Measurements from ENCODE around the gene TNFRSF1B.

Gene TNFRSF1B

DNA sequence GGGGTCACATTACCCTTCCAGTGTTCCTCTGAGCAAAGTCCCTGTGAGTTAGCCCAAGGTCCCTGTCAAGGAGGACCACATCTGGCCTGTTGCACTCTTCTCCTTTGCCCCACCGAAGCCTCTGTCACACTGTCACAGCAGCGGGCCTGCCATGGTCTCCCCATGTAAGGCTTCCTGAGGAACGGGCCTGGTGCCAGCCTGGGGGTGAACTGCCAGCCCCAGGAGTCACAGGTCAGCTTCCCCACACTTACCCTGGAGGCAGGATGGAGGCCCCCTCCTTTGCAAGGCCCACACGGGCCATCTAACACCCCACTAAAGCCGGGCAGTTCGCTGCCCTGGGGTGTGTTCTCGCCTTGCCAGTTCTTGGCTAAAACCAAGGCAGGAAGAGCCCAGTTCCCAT is 14.1 kb downstream of the TNFRSF1B start:
- TF ChIP-seq ZNF274 (IDR thresholded peaks at IDR 0.05; ENCODE audit: low read depth, low read length) = no peak
- no peak overlapping the region for H3K4me3 ChIP-seq (ENCODE audit: low read length)

DNA sequence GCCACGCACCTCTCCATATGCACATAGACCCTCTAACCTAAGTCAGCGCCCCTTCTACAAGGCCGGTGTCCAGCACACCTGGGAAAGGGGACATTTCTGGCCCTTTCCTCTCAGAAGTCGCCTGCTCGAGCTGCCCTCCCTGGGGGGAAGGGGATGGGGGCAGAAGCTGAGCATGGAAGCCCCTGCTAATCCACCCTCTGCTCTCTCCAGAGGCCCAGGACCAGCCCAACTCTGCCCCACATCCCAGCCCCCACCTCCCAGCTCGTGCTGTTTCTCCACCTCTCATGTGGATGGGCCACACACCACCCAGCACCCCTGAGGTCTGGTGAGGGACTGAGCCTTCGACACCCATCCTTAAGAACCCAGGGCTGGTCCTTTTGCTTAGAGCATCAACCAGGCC is 14.8 kb downstream of the TNFRSF1B start:
- TF ChIP-seq ZNF274 (IDR thresholded peaks at IDR 0.05; ENCODE audit: low read depth, low read length) = no peak

DNA sequence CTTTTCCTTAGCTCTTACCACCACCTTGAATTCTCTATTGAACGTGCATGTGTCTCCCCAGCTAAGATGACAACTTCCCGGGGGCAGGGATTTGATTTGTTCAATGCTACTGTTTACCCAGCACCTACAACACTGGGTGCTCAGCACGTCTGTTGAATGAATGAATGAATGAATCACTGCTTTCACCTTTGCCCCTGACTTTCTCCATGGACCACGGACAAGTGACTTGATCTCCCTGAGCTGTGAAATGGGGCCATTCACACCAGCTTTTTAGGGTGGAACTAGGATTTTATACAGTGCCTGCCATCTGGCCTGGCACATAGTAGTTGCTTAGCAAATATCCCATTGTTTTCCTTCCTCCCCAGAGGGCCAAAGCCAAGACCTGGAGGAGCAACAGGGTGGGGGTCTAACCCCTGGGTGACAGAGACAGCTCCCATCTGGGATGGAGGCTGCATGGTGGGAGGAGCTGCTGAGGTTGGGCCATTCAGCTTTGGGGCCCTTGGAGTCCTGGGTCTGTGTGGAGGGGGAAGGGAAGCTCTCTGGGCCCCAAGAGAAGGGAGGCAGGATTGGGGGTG is 15.7 kb downstream of the TNFRSF1B start:
- TF ChIP-seq ZNF274 (IDR thresholded peaks at IDR 0.05; ENCODE audit: low read depth, low read length) = no peak
- no peak overlapping the region for H3K4me3 ChIP-seq (ENCODE audit: low read length)

More for the DNA sequence above, 14.8 kb downstream of the TNFRSF1B start:
- no peak overlapping the region for H3K4me3 ChIP-seq (ENCODE audit: low read length)

DNA sequence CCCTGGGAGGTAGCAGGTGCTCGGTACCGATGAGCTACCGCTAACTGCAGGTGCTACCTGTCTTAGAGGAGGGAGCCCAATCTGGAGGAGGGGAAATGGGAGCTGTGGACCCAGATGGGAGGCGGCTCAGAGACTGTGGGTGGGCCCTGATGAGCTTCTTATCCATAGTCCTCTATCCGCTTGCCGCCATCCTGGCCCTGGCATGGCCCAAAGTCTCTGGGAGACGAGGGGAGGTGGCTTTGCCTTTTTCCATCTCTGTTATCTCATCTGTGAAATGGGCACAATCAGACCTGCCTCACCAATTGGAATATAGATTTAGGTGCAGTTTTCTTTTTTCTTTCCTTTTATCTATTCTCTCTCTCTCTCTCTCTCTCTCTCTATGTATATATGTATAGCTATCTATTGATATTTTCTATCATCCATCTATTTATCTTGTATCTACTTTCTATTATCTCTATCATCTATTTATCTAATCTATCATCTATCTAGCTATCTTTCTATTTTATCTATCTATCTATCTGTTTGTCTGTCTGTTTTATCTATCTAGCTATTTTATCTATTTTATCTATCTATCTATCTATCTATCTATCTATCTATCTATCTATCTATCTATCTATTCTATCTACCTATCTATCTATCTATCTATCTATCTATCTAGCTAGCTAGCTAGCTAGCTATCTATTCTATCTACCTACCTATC is 16.5 kb downstream of the TNFRSF1B start:
- no peak overlapping the region for H3K4me3 ChIP-seq (ENCODE audit: low read length)
- TF ChIP-seq ZNF274 (IDR thresholded peaks at IDR 0.05; ENCODE audit: low read depth, low read length) = no peak

- no peak overlapping the region for H3K4me3 ChIP-seq (ENCODE audit: low read length)
- no peak for TF ChIP-seq ZNF274 (IDR thresholded peaks at IDR 0.05; ENCODE audit: low read depth, low read length)
Measured at GRCh38 chr1:12184008-12184681, 17.4 kb downstream of the TNFRSF1B start.

- no peak for TF ChIP-seq ZNF274 (IDR thresholded peaks at IDR 0.05; ENCODE audit: low read depth, low read length)
- H3K4me3 ChIP-seq (ENCODE audit: low read length) = no peak overlapping the region
Measured at GRCh38 chr1:12185036-12185917, 18.5 kb downstream of the TNFRSF1B start.

DNA sequence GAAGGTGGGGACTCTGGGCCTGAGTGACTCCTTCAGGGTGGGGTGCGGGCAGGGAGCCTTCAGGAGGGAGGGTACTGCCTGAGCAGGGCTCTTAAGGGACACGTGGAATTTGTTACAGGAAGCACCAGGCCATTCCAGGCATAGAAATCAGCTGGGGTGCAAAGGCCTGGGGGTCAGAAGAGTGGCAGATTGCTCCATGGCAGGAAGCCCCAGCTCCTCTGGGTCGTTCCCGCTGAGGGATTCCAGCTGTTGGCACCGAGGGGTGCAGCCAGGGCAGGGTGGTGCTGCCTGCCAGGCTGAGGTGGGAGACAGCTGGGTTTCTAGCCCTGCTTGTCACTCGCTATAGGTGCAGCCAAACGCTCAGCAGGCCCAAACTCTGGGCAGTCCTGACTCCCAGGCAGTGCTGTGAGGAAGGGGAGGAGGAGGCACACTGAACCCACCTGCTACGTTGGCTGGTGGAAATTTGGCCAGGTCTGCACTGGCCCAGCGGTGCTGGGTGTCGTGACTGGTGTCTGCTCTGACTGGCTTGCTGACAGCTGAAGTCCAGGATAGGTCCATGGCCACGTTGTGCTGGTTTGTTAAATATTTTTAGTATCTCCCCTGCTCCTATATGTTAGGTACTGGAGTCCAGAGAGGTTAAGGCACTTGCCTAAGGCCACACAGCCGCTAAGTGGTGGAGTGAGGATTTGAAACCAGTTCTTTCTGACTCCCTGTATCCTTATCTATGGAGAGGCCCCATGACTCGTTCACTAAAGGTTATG is 19.3 kb downstream of the TNFRSF1B start:
- no peak overlapping the region for H3K4me3 ChIP-seq (ENCODE audit: low read length)
- no peak for TF ChIP-seq ZNF274 (IDR thresholded peaks at IDR 0.05; ENCODE audit: low read depth, low read length)

DNA sequence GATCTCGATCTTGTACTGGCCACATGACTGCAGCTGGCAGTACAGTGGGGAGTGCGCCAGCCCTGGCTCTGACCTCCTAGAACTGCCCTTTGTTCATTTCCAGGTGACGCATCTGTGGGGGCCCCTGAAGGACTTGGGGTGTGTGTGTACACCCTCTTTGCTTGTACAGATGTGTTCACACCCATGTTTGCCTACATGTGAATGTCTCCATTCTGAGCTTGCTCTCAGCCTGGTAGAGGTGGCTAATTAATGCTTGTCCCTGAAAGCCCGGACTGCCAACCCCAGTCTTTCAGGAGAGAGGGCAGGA is 19.8 kb downstream of the TNFRSF1B start:
- TF ChIP-seq ZNF274 (IDR thresholded peaks at IDR 0.05; ENCODE audit: low read depth, low read length) = no peak
- no peak overlapping the region for H3K4me3 ChIP-seq (ENCODE audit: low read length)

DNA sequence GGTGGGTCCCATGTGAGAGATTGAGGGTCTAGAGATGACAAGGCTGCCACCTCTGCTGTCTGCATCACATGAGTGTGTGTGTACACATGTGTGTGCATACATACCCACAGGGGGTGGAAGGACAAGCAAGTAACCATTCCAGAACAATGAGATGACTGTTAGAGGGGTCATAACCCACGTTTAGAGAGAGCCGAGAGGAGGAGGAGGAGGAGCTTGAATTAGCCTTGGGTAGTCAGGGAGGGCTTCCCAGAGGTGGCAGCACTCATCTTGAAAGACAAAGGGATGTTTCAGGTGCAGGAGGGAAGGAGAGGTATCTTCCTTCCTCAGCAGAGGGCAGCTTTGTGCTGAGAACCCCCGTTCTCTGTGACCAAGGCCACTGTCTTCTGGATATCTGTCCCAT is 21.3 kb downstream of the TNFRSF1B start:
- no peak overlapping the region for H3K4me3 ChIP-seq (ENCODE audit: low read length)
- TF ChIP-seq ZNF274 (IDR thresholded peaks at IDR 0.05; ENCODE audit: low read depth, low read length) = no peak

- no peak overlapping the region for H3K4me3 ChIP-seq (ENCODE audit: low read length)
- no peak for TF ChIP-seq ZNF274 (IDR thresholded peaks at IDR 0.05; ENCODE audit: low read depth, low read length)
Measured at GRCh38 chr1:12188657-12189327, 22.0 kb downstream of the TNFRSF1B start.

DNA sequence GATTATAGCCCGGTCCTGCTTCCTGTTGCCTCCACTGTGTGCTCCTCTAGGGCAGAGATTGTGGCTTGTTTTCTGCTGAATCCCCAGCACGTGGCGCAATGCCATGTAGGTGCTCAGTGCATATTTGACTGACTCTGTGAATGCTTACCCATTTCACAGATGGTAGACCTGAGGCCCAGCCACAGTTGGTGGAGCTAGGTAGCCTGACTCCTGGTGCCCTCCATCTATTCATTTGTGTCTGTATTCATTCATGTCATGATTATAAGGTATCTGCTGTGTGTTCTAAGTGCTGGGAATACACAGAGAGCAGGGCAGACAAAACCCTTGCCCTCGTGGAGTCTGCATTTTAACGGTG is 22.5 kb downstream of the TNFRSF1B start:
- H3K4me3 ChIP-seq (ENCODE audit: low read length) = no peak overlapping the region
- TF ChIP-seq ZNF274 (IDR thresholded peaks at IDR 0.05; ENCODE audit: low read depth, low read length) = no peak

GRCh38 chr1:12191242-12192032 is 24.6 kb downstream of the TNFRSF1B start:
- no peak for TF ChIP-seq ZNF274 (IDR thresholded peaks at IDR 0.05; ENCODE audit: low read depth, low read length)
- no peak overlapping the region for H3K4me3 ChIP-seq (ENCODE audit: low read length)
